Left lung (tissue), 10 donors: ENCODE results near the gene NCOA1. TPM values are rescaled to one million over a fixed set of nuclear protein-coding genes. Genes with fewer than 3 reads are reported as not detected.
"Not testable (repeated sequence)": the region's sequence is repeated elsewhere in the genome, so short reads cannot be mapped to it uniquely, and the experiment has no call there.

Source experiments
- ATAC-seq: fragments of 200-7000 bp; cut with Tn5 transposase; one replicate; pipeline ENCODE4 v1.9.1; 2020; ENCODE audit warnings: moderate library complexity
- DNase-seq, 4 donors: peaks; one replicate each; pipeline ENCODE4 v3.0.0-alpha.2; 2013 to 2020
- H3K27ac ChIP-seq, 2 donors: fragments of 200-600 bp; sonication (generic) in 1 of 2; one replicate each; pipeline versions ENCODE4 v1.5.0 to v1.8.0; 2020 to 2021
- H3K27me3 ChIP-seq, 2 donors: fragments of 200-600 bp; sonication (generic) in 1 of 2; one replicate each; pipeline versions ENCODE4 v1.5.0 to v1.8.0; 2020 to 2021
- H3K36me3 ChIP-seq, 2 donors: fragments of 200-600 bp; sonication (generic) in 1 of 2; one replicate each; pipeline versions ENCODE4 v1.5.0 to v1.8.0; 2020 to 2021
- H3K4me1 ChIP-seq, 2 donors: fragments of 200-600 bp; one replicate each; pipeline ENCODE4 v1.8.0; 2021
- H3K4me3 ChIP-seq, 2 donors: fragments of 200-600 bp; sonication (generic) in 1 of 2; one replicate each; pipeline versions ENCODE4 v1.5.0 to v1.8.0; 2020 to 2021; ENCODE audit warnings: mild to moderate bottlenecking in 1 of 2
- H3K9me3 ChIP-seq, 2 donors: fragments of 200-600 bp; sonication (generic) in 1 of 2; one replicate each; pipeline versions ENCODE4 v1.5.0 to v1.8.0; 2020 to 2021
- intact Hi-C, 2 donors: fragments of 100-400 bp; cut with DNase I; formaldehyde crosslinking; loops; one replicate each; pipeline versions ENCODE4 v1.11.2 to v1.14.2; 2022
- polyA plus RNA-seq, 6 donors: library from polyadenylated mRNA; unstranded; fragments of 120-200 nt; gene quantifications; one replicate each; pipeline ENCODE4 v1.2.1, GENCODE V29; 2013; ENCODE audit not compliant: insufficient read length in 6 of 6
- total RNA-seq, 2 donors: library from RNA; stranded (reverse); fragmentation: NEBNext Ultra II Directional; extraction: Animal tissue kit (Norgen Biotek cat#: 25700); gene quantifications; one replicate each; pipeline ENCODE4 v1.2.1, GENCODE V29; 2021
- TF ChIP-seq, protein P1 (sequence below), 2 donors: fragments of 200-600 bp; sonication (generic) in 1 of 2; IDR thresholded peaks; one replicate each; pipeline versions ENCODE4 v1.5.0 to v1.8.0; 2021; ENCODE audit warnings: antibody characterized with exemption in 2 of 2
- donor health status: DM: no; HTN: yes; CAD: no.
- donor health status: DM: no; HTN: no; CAD: no.

The NCOA1 gene
- total and polyA plus RNA-seq, 8 donors: 32.6 to 65.3 (median 59.7) TPM

DNA sequence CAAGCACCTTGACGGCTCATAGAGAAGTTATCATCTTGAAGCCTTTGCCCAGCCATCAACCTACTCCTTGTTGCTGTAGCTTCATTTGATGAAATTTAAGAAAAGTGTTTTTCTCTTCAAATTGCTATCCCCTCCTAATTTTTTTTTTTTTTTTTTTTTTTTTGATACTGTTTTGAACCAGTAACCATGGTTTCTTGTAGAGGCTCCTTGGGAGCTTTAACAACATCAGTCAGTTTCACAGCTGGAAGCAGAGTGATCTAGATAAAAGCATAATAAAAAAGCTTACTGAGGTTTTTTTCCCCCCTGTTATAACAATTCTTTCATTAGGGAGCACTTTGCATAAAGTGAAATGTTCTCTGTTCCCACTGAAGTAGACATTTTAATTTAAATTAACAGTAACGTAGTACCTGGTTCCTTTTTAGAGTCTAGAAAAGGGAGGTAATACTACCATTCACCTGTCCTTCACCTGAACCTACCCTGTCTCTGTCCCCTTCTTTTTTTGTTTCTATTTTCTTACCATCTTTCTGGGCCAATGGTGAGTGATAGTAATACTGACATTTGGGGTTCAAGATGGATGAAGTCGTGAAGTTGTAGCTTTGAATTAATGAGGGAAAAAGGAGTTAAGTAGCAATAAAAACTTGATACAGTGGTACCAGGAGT lies 101.5 kb downstream of the NCOA1 start:
- H3K9me3 ChIP-seq: no peaks in the 10 kb centered on the region
- H3K27me3 ChIP-seq: no peaks in the 10 kb centered on the region
- DNase-seq (no peak), ATAC-seq (no peak)
- TF ChIP-seq, protein P1, sequence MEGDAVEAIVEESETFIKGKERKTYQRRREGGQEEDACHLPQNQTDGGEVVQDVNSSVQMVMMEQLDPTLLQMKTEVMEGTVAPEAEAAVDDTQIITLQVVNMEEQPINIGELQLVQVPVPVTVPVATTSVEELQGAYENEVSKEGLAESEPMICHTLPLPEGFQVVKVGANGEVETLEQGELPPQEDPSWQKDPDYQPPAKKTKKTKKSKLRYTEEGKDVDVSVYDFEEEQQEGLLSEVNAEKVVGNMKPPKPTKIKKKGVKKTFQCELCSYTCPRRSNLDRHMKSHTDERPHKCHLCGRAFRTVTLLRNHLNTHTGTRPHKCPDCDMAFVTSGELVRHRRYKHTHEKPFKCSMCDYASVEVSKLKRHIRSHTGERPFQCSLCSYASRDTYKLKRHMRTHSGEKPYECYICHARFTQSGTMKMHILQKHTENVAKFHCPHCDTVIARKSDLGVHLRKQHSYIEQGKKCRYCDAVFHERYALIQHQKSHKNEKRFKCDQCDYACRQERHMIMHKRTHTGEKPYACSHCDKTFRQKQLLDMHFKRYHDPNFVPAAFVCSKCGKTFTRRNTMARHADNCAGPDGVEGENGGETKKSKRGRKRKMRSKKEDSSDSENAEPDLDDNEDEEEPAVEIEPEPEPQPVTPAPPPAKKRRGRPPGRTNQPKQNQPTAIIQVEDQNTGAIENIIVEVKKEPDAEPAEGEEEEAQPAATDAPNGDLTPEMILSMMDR (IDR thresholded peaks at IDR 0.05): no peak
- no peak overlapping the region for H3K4me3 ChIP-seq
- H3K27ac ChIP-seq: no peak overlapping the region
- H3K36me3 ChIP-seq: no peaks in the 10 kb centered on the region
- intact Hi-C loops: no loop called here
- H3K4me1 ChIP-seq: no peaks in the 10 kb centered on the region

DNA sequence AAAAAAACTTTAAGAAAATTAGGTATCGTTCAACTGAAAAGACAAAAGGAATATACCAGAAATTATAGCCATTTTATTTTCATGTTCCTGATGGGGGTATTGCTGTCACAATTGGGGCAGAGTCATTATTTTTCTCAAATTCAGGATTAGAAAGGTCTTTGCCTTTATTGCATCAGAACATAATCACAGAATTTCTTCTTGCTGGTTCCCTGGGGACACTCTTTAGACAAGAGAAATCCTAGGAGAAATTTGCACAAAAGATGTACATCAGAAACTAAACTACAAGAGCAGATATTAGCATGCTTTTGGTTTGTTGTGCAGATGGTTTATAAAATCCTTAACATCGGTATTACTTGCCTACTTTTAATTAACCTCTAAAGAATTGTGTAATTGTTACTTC lies 103.2 kb downstream of the NCOA1 start:
- no peak overlapping the region for H3K4me3 ChIP-seq
- H3K4me1 ChIP-seq: no peaks in the 10 kb centered on the region
- ATAC-seq (no peak), DNase-seq (no peak)
- H3K27me3 ChIP-seq: no peaks in the 10 kb centered on the region
- intact Hi-C loops: no loop called here
- no peak overlapping the region for H3K27ac ChIP-seq
- H3K36me3 ChIP-seq: no peaks in the 10 kb centered on the region
- H3K9me3 ChIP-seq: no peaks in the 10 kb centered on the region
- TF ChIP-seq, protein P1 (IDR thresholded peaks at IDR 0.05): no peak

DNA sequence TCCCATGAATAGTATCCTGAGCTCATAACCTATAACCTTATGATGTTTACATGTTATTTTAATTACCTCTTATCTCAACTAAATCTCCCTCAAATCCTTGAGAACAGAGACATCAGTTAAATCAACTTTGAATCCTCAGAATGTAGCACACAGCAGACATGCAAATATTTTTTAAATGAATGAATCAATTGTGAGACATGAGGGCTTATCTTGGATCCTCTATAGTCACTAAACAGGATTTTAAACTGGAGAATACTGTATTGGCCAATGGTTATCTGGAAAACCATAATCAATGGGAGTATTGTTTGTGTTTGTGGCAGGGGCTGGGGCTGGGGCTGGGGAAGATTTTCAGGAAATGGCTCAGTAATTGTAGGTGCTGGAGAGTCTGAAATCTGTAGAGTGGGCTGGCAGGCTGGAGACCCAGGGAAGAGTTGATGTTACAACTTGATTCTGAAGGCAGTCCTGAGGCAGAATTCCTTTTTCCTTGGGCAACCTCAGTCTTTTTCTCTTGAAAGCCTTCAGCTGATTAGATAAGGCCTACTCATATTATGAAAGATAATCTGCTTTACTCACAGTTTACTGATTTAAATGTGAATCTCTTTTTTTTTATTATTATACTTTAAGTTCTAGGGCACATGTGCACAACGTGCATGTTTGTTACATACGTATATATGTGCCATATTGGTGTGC lies 106.3 kb downstream of the NCOA1 start:
- H3K4me3 ChIP-seq: no peak overlapping the region
- H3K4me1 ChIP-seq: no peaks in the 10 kb centered on the region
- DNase-seq: no peak
- intact Hi-C loops: no loop called here
- no peaks in the 10 kb centered on the region for H3K9me3 ChIP-seq
- TF ChIP-seq, protein P1 (IDR thresholded peaks at IDR 0.05): no peak
- no peak for ATAC-seq
- H3K36me3 ChIP-seq: no peaks in the 10 kb centered on the region
- H3K27ac ChIP-seq: no peak overlapping the region
- no peaks in the 10 kb centered on the region for H3K27me3 ChIP-seq

DNA sequence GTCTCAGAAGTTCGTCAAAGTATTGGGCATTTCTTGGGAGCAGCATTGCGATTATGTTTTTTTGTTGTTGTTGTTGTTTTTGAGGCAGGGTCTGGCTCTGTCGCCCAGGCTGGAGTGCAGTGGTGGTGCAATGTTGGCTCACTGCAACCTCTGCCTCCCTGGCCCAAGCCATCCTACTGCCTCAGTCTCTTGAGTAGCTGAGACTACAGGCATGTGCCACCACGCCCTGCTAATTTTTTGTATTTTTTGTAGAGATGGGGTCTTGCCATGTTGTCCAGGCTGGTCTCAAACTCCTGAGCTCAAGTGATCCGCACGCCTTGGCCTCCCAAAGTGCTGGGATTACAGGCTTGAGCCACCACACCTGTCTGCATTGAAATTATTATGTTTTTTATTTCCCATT lies 109.1 kb downstream of the NCOA1 start:
- H3K36me3 ChIP-seq, H3K4me1 ChIP-seq, H3K27ac ChIP-seq, H3K4me3 ChIP-seq, intact Hi-C loops, DNase-seq, H3K27me3 ChIP-seq, ATAC-seq, H3K9me3 ChIP-seq: not testable (repeated sequence)

DNA sequence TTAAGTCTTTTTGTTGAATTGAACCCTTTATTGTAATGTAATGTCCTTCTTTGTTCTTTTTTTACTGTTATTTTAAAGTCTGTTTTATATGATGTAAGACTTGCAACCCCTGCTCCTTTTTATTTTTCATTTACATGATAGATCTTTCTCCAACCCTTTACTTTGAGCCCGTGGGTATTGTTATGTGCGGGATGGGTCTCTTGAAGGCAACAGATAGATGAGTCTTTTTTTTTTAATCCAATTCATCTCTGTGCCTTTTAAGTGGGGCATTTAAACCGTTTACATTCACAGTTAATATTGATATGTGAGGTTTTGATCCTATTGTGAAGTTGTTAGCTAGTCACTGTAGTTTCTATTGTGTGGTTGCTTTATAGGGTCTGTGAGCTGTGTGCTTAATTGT lies 120.6 kb downstream of the NCOA1 start:
- Histone ChIP-seq H3K27ac (no peak overlapping the region), H3K4me3 (no peak overlapping the region), H3K9me3 (peaks cover 0 to 2% of the 10 kb centered on the region in 2 donors), H3K4me1 (no peaks in the 10 kb centered on the region), H3K36me3 (no peaks in the 10 kb centered on the region), H3K27me3 (no peaks in the 10 kb centered on the region)
- intact Hi-C loops: no loop called here
- ATAC-seq (no peak), DNase-seq (no peak)
- TF ChIP-seq, protein P1 (IDR thresholded peaks at IDR 0.05): no peak
